ENCODE results near the gene POU4F3. TPM values are rescaled to one million over a fixed set of nuclear protein-coding genes. Genes with fewer than 3 reads are reported as not detected.

POU4F3 gene
- polyA plus RNA-seq, 4 donors: 0.03 to 0.04 TPM; not detected in 2

Other genes starting within 250 kb of the POU4F3 start
- gene PLAC8L1, start 233.3 kb upstream of the POU4F3 start, polyA plus RNA-seq: under 1 TPM in 2 of 4 donors, not detected in 2; 0.33 to 0.38 TPM
- gene LARS1, start 156.2 kb upstream of the POU4F3 start, polyA plus RNA-seq: 10 to 100 TPM; 19.2 to 77.1 (median 35.2) TPM
- 10 to 100 TPM in 1 of 4 donors, 1 to 10 TPM in 3; 6.7 to 19.0 (median 8.4) TPM for gene RBM27, start 135.2 kb upstream of the POU4F3 start, polyA plus RNA-seq
- 10 to 100 TPM; 22.2 to 75.3 (median 28.8) TPM for gene TCERG1, start 108.5 kb downstream of the POU4F3 start, polyA plus RNA-seq
- gene GPR151, start 177.4 kb downstream of the POU4F3 start, polyA plus RNA-seq: under 1 TPM in 1 of 4 donors, not detected in 3; 0.01 TPM

Measured in small intestine (tissue), 4 donors.